ENCODE results near the gene EXOSC6.
"Not testable (repeated sequence)": the region's sequence is repeated elsewhere in the genome, so short reads cannot be mapped to it uniquely, and the experiment has no call there.

DNA sequence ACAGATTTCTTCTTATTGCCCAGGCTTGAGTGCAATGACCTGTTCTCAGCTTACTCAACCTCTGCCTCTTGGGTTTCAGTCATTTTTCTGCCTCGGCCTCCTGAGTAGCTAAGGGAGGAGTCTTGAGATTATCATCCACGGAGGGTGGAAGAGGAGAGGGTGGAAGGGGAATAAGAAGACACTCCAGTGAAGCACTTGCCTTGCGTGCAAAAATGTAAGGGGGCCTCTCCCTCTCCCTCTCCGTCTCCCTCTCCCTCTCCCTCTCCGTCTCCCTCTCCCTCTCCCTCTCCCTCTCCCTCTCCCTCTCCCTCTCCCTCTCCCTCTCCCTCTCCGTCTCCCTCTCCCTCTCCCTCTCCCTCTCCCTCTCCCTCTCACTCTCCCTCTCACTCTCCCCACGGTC lies 48.2 kb downstream of the EXOSC6 start:
- TF ChIP-seq, protein P1, sequence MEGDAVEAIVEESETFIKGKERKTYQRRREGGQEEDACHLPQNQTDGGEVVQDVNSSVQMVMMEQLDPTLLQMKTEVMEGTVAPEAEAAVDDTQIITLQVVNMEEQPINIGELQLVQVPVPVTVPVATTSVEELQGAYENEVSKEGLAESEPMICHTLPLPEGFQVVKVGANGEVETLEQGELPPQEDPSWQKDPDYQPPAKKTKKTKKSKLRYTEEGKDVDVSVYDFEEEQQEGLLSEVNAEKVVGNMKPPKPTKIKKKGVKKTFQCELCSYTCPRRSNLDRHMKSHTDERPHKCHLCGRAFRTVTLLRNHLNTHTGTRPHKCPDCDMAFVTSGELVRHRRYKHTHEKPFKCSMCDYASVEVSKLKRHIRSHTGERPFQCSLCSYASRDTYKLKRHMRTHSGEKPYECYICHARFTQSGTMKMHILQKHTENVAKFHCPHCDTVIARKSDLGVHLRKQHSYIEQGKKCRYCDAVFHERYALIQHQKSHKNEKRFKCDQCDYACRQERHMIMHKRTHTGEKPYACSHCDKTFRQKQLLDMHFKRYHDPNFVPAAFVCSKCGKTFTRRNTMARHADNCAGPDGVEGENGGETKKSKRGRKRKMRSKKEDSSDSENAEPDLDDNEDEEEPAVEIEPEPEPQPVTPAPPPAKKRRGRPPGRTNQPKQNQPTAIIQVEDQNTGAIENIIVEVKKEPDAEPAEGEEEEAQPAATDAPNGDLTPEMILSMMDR (IDR thresholded peaks at IDR 0.05) = not testable (repeated sequence)
- TF ChIP-seq POLR2AphosphoS5 (IDR thresholded peaks at IDR 0.05) = not testable (repeated sequence)
